Muscle of arm (tissue), 12 donors: ENCODE measurements around the gene FBF1. TPM values are rescaled to one million over a fixed set of nuclear protein-coding genes. Genes with fewer than 3 reads are reported as not detected.

ENCODE experiments used
- DNase-seq: peaks from one replicate; pipeline ENCODE4 v3.0.0-alpha.2; 2013
- polyA plus RNA-seq, 12 donors: library from polyadenylated mRNA; unstranded; fragments of 120-200 nt; gene quantifications; one replicate each; pipeline ENCODE4 v1.2.1, GENCODE V29; 2013; ENCODE audit not compliant: insufficient read length in 12 of 12

Gene FBF1
- polyA plus RNA-seq, 12 donors: 3.5 to 15.9 (median 6.5) TPM; not detected in 1

- DNase-seq: no peak
These were observed 25.6 kb downstream of the FBF1 start for GRCh38 chr17:75915268-75915667.

- no peak for DNase-seq
These were observed 26.1 kb downstream of the FBF1 start for GRCh38 chr17:75914643-75915267.

DNA sequence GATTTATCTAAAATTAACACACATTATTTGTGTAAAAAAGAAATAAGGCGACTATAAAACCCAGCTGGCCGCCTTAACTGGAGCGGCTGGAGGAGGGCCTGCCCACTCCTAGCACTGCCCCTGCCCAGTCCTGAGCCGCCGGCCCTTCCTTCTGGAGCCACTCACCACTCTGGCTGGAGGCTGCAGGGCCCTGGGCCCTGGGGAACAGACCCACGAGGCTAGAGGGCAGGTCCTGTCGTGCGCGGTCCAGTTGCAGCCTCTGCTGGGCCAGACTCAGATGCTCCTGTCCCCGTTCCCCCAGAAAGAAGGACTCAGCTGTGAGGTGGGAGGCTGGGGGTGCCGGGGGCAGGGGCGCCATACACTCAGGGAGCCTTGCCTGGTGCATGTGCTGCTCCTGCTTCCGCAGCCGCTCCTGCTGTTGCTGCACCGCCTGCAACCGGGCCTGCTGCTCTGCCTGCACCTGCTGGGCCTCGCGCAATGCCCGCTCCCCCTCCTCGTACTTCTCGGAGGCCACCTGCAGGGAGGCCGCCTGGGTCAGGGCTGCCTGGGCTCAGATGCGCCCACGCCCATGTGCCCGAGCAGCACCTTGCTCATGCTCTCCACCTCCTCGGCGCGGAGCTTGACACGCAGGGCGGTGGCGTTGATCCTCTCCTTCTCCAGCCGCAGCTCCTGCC lies 27.2 kb downstream of the FBF1 start:
- DNase-seq: no peak

DNA sequence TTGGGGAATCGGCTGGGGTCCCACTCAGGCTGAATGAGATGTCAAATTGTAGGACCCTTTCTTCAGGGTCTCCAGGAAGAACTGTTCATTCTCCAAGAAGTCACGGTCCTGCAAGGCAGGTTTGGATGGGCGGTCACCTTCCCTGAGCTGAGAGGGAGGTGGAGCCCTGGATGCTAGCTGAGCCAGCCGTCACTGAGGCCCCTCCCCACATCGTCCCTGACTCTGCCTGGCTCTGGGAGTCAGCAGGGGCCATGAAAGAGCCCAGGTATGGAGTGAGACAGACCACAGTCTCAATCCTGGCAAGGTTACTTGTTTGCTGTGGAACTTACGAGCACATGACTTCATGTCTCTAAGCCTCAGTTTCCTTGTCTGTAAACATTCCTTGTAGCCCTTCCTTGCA lies 30.1 kb downstream of the FBF1 start:
- no peak for DNase-seq

- no peak for DNase-seq
These were observed 31.0 kb downstream of the FBF1 start for GRCh38 chr17:75909812-75910274.

GRCh38 chr17:75909051-75909811 lies 31.6 kb downstream of the FBF1 start:
- DNase-seq: no peak

DNA sequence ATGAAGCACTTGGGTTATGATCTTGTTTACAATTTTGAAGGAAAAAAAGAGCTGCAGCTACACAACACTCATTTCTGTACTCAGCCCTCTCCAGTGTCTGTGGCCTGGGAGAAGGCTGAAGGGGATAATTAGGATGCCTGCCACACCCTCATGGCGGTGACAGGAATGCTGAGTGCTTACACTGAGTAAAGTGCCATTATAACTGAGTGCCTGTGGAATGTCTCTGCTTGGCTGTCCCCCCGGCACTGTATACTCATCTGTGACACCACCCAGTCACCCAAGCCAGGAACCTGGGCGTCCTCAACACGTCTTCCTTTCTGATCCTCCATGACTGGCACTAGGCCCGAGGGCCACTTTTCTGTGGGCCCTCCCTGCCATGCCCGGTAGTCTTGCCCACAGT lies 32.6 kb downstream of the FBF1 start:
- no peak for DNase-seq

GRCh38 chr17:75906143-75906884 lies 34.5 kb downstream of the FBF1 start:
- DNase-seq: no peak

- DNase-seq: peak; percentile 89
These were observed 35.9 kb downstream of the FBF1 start, which contains the start of gene MRPL38 for GRCh38 chr17:75904749-75905521. MRPL38 (minus strand) TSS chr17:75904884; CDS start chr17:75904875, 9 bp downstream.

DNA sequence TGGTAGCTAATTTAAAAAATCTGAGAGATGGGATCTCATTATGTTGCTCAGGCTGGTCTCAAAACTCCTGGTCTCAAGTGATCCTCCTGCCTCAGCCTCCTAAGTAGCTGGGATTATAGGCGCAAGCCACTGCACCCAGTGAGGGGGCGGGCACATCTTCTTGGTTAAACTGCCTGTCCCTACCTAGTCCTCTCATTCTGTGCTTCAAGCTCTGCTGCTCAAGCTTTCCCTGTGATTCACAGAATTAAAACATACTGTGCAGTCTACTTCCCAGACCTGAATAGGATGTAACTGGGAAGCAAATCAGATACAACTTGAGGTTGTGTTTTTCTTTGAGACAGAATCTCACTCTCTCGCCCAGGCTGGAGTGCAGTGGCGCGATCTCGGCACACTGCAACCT lies 38.4 kb downstream of the FBF1 start:
- DNase-seq: no peak

DNA sequence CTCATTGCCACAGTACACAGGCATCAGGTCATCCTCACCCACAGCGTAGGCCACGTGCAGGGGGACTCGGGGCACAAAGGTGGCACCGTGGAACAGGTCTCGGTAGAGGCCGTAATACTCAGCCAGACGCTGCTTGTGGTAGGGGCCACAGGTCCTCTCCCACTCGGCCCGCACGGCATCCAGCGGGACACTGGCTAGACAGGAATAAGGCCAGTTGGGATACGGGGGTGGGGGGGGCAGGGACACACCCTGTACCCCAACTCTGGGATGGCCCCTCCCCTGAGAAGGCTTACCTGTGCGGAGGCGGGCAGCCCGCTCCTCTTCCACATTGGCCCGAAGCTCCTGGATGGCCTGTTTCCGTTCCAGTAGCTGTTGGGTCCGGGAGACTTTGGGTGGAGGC lies 39.1 kb downstream of the FBF1 start:
- DNase-seq: no peak

DNA sequence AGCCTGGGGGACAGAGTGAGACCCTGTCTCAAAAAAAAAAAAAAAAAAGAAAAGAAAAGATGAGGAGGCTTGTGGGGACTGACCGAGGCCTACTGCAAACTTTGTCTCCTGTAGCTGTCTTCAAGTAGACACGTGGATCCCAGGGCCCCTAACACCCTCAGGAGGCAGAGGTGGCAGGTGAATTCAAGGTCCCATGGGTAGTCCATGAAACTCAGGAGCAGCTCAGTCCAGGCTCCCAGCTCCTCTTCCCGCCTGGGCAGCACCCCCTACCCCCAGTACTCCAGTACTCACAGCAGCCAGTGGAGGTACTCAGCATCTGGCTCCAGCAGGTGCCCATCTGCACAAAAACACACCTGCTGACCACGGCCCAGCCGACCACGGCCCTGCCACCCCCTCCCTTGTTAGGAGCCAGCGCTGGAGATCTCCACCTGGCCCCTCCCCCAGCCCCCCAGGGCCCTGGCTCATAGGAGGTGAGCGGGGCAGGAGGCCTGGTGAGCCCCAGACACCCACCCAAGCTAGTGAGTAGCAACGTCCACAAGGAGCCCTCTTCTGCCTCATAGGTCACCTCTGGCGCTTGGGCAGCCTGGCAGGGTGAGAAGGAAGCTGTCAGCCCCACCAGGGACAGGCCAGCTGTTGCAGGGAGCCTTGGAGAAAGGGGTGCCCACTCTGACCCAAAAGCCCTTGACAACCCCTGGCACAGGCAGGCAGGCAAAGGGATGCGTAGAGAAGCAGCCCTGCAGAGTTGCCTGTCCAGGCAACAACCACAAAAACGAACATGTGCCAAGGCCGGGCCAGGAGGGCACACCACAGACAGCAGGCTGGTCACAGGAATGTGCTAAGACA lies 39.9 kb downstream of the FBF1 start:
- DNase-seq: no peak

DNA sequence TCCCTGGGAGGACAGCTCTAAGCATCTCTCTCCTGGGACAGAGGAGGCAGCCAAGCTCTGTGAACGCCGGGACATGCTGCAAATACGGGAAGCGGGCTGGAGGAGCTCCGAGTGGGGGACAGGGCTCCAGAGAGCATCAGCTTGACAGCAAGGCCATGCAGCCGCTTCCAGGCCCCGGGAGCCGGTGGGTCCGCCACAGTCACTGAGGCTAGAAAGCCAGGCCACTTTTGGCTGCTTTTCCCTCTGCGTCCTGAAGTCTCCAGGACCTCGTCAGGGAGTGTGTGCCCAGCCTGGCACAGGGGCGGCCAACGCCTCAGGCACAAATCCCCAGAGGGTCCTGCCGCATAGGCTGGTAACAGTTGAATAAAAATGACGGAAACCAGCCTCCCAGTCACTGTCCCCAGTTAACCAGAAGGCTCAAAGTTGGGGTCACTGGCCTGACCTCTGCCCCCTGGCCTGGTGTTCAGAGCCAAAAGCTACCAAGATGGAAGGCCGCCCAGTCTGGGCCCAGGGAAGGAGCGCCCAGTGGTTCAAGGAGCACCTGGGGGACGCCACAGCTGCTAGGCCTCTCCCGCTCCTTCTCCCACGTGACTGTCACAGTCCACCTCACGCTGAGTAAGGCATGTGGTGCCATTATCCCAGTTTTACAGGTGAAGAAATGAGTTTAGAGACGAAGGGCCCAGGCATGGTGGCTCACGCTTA lies 40.9 kb downstream of the FBF1 start:
- no peak for DNase-seq

- DNase-seq: no peak
These were observed 41.5 kb downstream of the FBF1 start for GRCh38 chr17:75899353-75899752.

DNA sequence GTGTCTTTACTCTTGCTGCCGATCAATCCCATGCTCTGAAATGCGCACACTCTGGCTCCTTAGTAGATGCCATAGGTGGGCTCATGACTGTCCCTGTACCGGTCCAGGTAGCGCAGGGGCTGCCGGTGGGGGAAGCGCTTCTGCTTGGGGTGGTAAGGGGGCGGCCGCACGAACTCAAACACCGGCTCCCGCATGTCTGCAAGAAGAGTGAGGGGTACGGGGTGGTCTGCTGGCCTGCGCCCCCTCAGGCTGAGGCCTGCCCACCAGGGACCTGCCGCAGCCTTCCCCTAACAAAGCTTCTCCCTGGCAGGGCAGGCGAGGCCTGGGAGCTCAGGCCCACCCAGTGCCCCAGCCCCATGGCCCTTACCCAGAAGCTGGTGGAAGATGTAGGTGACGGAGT lies 42.1 kb downstream of the FBF1 start:
- DNase-seq: no peak

- DNase-seq: no peak
These were observed 42.8 kb downstream of the FBF1 start for GRCh38 chr17:75898065-75898464.

GRCh38 chr17:75897160-75898019 lies 43.5 kb downstream of the FBF1 start:
- DNase-seq: no peak

DNA sequence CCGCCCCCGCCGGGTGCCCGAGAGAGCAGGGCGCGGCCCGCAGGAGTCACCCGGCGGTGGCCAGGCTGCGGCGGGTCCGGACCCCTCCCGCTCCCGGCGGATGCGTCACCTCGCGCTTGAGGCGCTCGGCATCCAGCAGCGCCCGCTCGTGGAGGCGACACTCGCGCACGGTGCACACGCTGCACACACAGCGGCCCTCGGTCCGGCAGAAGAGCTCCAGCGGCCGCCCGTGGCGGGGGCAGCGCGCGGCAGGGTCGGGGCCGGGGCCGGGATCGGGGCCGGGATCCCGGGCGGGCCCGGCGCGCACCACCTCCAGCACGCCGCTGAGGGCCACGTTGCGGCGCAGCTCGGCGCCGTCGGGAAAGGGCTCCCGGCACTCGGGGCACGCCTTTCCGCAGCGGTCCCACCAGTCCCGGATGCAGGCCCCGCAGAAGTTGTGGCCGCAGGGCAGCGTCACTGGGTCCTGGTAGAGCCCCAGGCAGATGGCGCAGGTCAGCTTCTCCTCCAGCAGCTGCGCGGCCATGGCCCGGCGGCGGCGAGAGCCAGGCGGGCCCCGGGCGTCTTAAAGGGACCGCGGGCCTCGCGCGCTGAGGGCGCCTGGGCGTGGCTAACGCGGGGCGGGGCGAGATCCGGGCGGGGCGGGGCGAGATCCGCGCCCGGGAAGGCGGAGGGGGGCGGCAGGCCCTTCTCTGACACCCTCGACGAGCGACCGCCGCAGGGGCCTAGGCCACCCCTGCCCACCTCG lies 44.3 kb downstream of the FBF1 start, which contains the start of gene TRIM65:
TRIM65 (minus strand) TSS at position 537 of the 745 bp plus-strand sequence; CDS start at position 523, 14 bp downstream.
- DNase-seq: peak; percentile 80
